Stimulated activated CD4-positive, alpha-beta T cell treated with anti-CD3 and anti-CD28 coated beads, Interleukin-15, amount 100 ng/mL, for 24 hours (primary cell): ENCODE data around the gene PCSK5.

Experiments
- DNase-seq: peaks from one replicate; pipeline ENCODE4 v3.0.0-alpha.2; 2020

PCSK5 gene

DNA sequence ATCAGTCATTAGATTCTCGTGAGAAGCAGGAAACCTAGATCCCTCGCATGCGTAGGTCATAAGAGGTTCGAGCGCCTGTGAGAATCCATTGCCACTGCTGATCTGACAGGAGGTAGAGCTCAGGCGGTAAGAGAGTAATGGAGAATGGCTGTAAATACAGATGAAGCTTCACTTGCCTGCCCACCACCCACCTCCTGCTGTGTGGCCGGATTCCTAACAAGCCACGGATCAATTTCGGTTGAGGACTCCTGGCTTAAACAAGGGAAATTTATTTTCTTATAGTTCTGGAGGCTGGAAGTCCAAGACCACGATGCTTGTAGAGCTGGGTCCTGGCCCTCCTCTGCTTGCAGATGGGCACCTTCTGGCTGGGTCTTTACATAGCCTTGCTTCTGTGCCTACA lies 200.4 kb downstream of the PCSK5 start:
- no peak for DNase-seq

- no peak for DNase-seq
Observed at GRCh38 chr9:76092572-76092971, 202.1 kb downstream of the PCSK5 start.

DNA sequence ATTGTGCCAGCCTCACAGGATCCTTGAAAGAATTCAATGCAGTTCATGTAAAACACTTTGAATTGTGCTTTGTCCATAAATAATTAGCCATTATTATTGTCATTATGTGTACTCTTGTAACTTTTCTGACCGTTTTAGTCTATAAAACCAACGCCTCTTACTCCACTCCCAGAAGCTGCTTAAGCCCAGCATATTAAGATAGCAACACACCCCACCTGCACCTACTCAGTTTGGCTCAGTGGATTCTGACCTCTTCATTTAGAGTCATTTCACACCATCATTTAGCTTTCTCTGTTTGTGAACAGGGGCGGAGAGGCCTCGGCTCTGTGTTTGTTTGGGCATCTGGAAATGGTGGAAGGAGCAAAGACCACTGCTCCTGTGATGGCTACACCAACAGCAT lies 205.1 kb downstream of the PCSK5 start:
- no peak for DNase-seq

DNA sequence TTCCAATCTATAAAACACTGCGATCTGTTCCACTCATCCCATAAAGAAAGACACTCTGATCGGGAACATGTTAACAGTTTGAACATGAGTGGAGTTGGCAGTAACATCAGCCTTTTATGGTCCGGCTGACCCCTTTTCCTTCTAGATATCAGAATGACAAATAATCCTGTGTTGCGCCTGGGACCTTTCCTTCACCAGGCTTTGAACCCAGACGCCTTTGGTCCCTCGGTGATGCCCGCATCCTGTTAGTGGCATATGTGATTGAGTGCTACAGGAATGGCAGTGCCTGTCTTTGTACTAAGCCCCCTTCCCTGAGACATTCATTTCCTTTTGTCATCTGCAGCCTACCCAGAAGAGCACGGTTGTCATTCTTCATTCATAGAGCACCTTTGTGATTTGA lies 209.0 kb downstream of the PCSK5 start:
- no peak for DNase-seq

GRCh38 chr9:76101075-76101474 lies 210.6 kb downstream of the PCSK5 start:
- no peak for DNase-seq

DNA sequence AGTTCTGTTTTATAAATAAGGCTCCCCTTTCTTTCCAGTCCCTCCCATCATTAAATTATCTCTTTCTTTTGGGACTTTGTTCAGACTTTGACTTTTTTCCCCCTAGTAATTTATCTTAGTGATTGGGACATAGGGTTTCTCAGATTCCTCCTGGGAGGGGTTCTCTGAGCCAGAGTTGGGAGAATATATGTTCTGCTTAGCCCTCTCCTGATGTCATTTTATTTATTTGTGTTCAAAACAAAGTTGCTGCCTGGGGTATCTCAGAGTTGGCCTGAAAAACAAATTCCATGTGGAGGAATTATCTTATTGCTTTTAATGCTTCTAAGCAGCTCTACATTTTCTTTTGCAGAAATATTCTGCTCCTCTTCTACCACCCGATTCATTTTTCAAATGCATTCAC lies 211.0 kb downstream of the PCSK5 start:
- no peak for DNase-seq

GRCh38 chr9:76101947-76102346 lies 211.5 kb downstream of the PCSK5 start:
- DNase-seq: no peak

GRCh38 chr9:76103531-76104315 lies 213.2 kb downstream of the PCSK5 start:
- no peak for DNase-seq

DNA sequence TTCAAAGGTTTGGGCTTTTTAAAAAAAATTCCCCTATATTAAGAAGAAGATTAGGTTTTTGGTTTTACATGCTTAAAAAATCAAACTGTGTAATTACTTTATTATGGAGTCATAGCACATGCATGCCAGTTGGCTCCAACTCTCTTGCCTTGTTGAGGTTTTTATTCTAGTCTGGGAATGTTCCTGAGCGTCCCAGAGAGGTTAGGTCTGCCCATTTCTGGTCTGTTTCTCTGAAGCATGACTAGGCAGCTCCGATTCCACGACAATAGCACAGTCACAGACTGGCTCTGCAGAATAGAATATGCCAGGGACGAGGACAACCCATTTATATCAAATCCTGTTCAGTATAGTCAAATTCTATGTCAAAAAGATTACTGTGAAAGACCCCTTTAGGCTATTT lies 217.0 kb downstream of the PCSK5 start:
- DNase-seq: no peak

DNA sequence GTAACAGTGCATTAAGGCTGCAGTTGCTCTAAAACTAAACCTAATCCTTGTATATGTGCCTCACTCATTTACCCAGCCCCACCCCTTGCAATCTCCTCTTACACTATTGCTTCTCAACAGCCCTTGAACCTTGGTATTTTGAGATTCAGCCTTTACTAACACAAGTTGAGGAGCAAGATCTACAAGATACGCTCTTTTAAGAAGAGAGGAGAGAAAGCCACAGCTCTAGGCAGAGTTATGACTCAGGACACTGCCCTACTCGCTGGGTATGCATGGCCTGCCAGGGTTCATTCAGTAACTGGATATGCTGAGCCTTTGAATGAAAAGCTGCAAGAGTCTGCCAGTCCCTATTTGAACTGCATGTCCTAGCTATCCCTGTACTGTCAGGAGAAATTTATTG lies 219.5 kb downstream of the PCSK5 start:
- no peak for DNase-seq

DNA sequence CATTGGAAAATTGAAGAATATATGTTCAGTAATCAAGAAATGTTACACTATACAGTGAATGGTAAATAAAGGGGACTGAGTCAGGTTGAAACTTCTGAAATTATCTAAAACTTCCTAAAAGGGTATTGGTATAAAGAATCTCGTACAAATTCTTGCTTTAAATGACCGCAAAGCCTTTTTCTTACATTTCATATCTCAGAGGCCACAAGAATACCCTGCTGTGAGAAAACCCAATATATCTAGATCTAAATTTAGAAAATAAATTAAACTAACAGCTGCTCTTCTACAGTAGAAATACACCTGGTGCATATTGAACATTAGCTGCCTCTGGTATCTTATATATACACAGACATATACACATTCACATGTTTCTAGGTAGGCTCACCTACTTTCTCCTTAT lies 221.7 kb downstream of the PCSK5 start:
- no peak for DNase-seq

GRCh38 chr9:76114144-76114543 lies 223.7 kb downstream of the PCSK5 start:
- no peak for DNase-seq

DNA sequence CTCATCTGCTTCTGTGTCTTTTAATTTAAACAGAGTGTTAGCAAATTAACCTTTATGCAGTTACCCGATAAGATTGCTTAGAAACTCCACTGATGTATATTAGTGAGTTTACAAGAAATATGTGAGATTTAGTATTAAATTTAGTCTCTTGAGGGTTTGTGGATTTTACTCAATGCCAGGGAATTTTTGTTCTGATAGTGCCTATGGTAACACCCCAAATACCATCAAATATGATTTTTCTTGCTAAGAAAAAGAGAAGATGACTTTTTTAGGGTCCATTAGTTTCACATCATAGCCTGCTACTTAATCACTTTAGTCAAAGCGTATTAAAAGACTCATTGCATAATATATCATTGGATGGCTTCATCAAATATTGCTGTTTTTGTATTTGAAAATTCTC lies 224.9 kb downstream of the PCSK5 start:
- no peak for DNase-seq

DNA sequence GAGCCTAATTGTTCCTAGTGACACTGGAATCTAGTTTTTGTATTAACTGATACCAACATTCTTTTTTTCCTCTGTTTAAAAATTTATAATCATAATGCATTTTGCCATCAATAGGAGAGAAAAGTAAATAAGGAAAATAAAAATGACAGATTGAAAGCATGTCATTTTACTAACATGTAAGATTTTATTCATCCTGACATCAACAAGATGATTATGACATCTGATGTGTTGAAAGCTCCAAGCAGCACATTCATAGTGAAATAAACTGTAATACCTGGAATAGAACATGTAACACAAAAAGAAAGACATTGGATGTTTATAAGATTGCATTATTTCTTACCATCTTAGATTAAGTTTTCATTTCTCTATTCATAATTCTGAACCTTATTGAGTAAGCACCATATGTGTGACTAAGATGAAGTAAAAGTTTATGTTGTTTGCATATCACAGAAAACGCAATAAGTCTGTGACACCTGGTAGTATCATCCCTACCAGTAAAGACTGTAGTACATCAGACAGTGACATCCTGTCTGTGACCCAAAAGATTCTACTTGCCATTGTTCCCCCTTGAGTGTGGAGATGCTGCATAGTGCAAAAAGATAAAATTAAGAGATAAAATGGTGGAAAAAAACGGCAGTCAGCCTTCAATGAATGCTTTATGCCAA lies 225.6 kb downstream of the PCSK5 start:
- no peak for DNase-seq

DNA sequence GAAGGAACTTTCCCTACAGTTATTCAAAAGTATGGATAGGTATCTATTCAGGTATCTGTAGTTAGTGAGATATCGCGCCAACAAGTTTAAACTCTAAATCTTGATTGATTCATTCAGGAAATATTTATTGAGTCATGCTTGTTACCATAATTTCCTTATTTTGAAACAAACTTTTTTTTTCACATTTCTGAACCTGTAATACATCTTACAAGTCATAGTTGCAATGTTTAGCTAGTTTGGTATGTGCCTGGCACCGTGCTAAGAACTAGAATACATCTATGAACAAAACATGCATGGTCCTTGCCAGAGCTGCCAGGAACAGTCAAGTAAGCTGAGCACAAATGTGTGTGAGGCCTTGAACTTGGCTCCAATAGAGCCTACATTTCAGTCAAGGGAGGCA lies 226.4 kb downstream of the PCSK5 start:
- no peak for DNase-seq

DNA sequence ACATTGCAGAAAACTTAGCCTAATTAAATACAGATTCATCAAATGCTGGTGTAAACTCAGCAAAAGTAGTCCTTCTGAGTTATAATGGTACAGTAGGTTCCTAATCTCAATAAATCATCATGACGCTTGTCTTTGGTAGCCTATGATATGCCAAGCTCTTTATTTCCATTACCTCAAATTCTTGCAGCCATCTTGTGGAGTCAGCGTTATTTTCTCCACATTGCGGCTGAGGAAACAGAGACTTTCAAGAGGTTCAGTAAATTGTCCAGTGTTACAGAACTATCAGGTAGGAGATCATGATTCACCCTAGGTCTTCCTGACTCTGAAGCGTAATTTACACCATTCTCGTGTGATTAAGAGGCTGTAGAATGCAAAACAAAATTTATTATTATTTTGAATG lies 237.2 kb downstream of the PCSK5 start:
- no peak for DNase-seq

DNA sequence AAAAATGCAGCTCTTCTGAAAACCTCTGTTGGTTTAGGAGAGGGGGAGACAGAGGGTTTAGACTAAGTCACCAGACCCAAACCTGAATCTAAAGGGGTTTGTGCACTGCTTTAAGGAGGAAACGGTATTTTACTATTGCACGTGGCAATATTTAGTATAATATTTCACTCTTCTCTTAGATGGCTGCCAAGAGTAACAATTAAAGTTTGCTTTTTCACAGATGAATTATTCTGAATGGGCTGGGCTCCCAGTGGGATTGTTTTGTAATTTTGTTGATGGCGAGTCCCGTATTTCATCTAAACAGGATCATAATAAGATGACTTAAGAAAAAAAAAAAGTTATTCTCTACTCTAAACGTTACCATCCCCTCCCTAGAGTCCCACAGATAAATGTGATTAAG lies 245.4 kb downstream of the PCSK5 start:
- no peak for DNase-seq

- no peak for DNase-seq
Observed at GRCh38 chr9:76136986-76137385, 246.5 kb downstream of the PCSK5 start.

GRCh38 chr9:76137931-76138330 lies 247.5 kb downstream of the PCSK5 start:
- DNase-seq: no peak

GRCh38 chr9:76138360-76138759 lies 247.9 kb downstream of the PCSK5 start:
- DNase-seq: no peak

- no peak for DNase-seq
Observed at GRCh38 chr9:76143834-76144233, 253.4 kb downstream of the PCSK5 start.

GRCh38 chr9:76150013-76150412 lies 259.5 kb downstream of the PCSK5 start:
- DNase-seq: no peak

DNA sequence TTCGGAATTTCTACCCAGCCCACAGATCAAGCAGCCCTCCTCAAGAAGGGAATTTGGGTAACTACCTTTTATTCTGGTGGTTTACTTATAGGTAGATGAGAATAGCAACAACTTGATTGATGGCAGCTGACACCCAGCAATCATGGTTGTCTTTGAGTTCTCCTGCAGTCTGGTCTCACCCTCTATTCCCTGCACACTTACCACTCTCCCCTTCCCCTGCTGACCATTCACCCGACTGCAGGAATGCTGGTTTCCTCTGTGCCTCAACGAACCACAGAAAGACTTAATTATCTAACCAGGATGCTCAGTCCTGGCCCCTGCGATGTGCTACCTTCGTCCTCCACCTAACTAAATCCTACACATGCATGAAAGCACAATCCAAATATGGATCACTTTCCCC lies 260.8 kb downstream of the PCSK5 start:
- no peak for DNase-seq

DNA sequence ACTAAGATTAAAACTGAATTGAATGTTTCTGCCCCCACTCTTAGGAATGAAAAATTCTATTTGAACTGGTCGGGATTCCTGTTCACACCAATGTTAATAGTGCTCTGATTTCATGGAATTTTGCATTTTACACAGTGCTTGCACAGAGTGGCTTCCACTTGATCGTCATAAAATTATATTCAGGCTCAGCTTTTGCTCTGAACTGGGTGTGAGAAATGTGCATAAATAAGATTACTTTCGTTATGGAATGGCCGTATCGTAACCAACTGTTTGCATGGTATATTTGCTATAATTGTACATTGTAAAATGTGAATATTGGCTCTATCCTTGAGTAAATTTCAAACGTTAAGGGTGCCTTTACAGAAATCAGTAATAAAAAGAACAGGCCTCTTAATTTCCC lies 262.9 kb downstream of the PCSK5 start:
- DNase-seq: no peak
